NCI-H146 treated with DMSO at 0.1 percent for 48 hours (cell line): ENCODE data around the gene PGAP2.
A peak's percentile ranks its signal among the peaks of the same experiment; 100 is the strongest.

Experiments
- DNase-seq: peaks from one replicate; lab custom pipeline; 2025; ENCODE audit not compliant: unreplicated experiment; lab: John Stamatoyannopoulos, UW

The PGAP2 gene

GRCh38 chr11:3831378-3832239 lies 23.2 kb downstream of the PGAP2 start:
- no peak for DNase-seq

- no peak for DNase-seq
Observed at GRCh38 chr11:3832816-3833215, 24.5 kb downstream of the PGAP2 start.

- DNase-seq: no peak
Observed at GRCh38 chr11:3833449-3833848, 25.1 kb downstream of the PGAP2 start.

- no peak for DNase-seq
Observed at GRCh38 chr11:3834349-3834663, 25.9 kb downstream of the PGAP2 start.

- DNase-seq: no peak
Observed at GRCh38 chr11:3834664-3835461, 26.5 kb downstream of the PGAP2 start.

- DNase-seq: no peak
Observed at GRCh38 chr11:3835751-3836150, 27.4 kb downstream of the PGAP2 start.

GRCh38 chr11:3836903-3837302 lies 28.5 kb downstream of the PGAP2 start:
- DNase-seq: no peak

GRCh38 chr11:3837793-3838192 lies 29.4 kb downstream of the PGAP2 start:
- no peak for DNase-seq

GRCh38 chr11:3838504-3838903 lies 30.1 kb downstream of the PGAP2 start:
- no peak for DNase-seq

GRCh38 chr11:3840004-3840869 lies 31.9 kb downstream of the PGAP2 start:
- DNase-seq: no peak

GRCh38 chr11:3840870-3841425 lies 32.6 kb downstream of the PGAP2 start, which contains the start of gene RHOG:
Gene RHOG, minus strand, starts transcription at chr11:3840959. Its CDS starts 12,821 bp downstream, at chr11:3828138.
- peak; percentile 55 for DNase-seq

- DNase-seq: peak; percentile 56
Observed at GRCh38 chr11:3841426-3842350, 33.3 kb downstream of the PGAP2 start.

- DNase-seq: no peak
Observed at GRCh38 chr11:3843326-3843725, 35.0 kb downstream of the PGAP2 start.

GRCh38 chr11:3845246-3845645 lies 36.9 kb downstream of the PGAP2 start:
- DNase-seq: no peak

- no peak for DNase-seq
Observed at GRCh38 chr11:3845670-3846069, 37.3 kb downstream of the PGAP2 start.

- DNase-seq: peak; percentile 36
Observed at GRCh38 chr11:3849297-3849874, 41.0 kb downstream of the PGAP2 start.

GRCh38 chr11:3853545-3853842 lies 45.1 kb downstream of the PGAP2 start:
- no peak for DNase-seq

GRCh38 chr11:3853899-3854659 lies 45.7 kb downstream of the PGAP2 start:
- no peak for DNase-seq

GRCh38 chr11:3854660-3854976 lies 46.3 kb downstream of the PGAP2 start:
- no peak for DNase-seq
